Pancreas (tissue), 10 donors: ENCODE measurements around the gene RITA1. TPM values are rescaled to one million over a fixed set of nuclear protein-coding genes. Genes with fewer than 3 reads are reported as not detected.
A peak's percentile ranks its signal among the peaks of the same experiment; 100 is the strongest.

ENCODE experiments used
- ATAC-seq, 4 donors: fragments of 200-7000 bp; cut with Tn5 transposase; one replicate each; pipeline versions ENCODE4 v1.8.0 to v1.9.1; 2020; ENCODE audit warnings: mild to moderate bottlenecking in 4 of 4, moderate library complexity in 4 of 4
- DNase-seq, 6 donors: peaks; one replicate each; pipeline ENCODE4 v3.0.0-alpha.2; 2020
- FAIRE-seq: peaks from 2 replicates; lab custom pipeline; 2012; peaks lifted over from hg19 to GRCh38; lab: Jason Lieb, UNC
- H3K27ac ChIP-seq, 4 donors: fragments of 200-600 bp; sonication (generic); 1 replicate in 3 of 4; 2 replicates in 1 of 4; pipeline versions ENCODE4 v1.5.0 to v1.8.0; 2020
- H3K27me3 ChIP-seq, 4 donors: fragments of 200-600 bp; one replicate each; pipeline ENCODE4 v1.8.0; 2021
- H3K36me3 ChIP-seq, 3 donors: fragments of 200-600 bp; sonication (generic) in 1 of 3; one replicate each; pipeline versions ENCODE4 v1.5.0 to v1.8.0; 2020 to 2021
- H3K4me1 ChIP-seq, 3 donors: fragments of 200-600 bp; one replicate each; pipeline ENCODE4 v1.8.0; 2021
- H3K4me3 ChIP-seq, 4 donors: fragments of 200-600 bp; sonication (generic) in 2 of 4; one replicate each; pipeline versions ENCODE4 v1.5.0 to v1.8.0; 2020 to 2021
- H3K9me3 ChIP-seq, 4 donors: fragments of 200-600 bp; one replicate each; pipeline ENCODE4 v1.8.0; 2021
- CTCF ChIP-seq, 4 donors: fragments of 200-600 bp; sonication (generic) in 3 of 4; IDR thresholded peaks; one replicate each; pipeline versions ENCODE4 v1.5.0 to v1.8.0; 2021; ENCODE audit warnings: antibody characterized with exemption in 4 of 4
- WGBS, 2 donors: extraction: QIAGEN DNeasy Blood & Tissue Kit; methylation state at CpG; one replicate each; pipeline ENCODE4 v1.1.7; 2013; 5-methylcytosine and 5-hydroxymethylcytosine counted together
- intact Hi-C, 3 donors: fragments of 100-400 bp; cut with DNase I; formaldehyde crosslinking; loops; one replicate each; pipeline versions ENCODE4 v1.11.1 to v1.14.2; 2022
- polyA plus RNA-seq, 2 donors: library from polyadenylated mRNA; stranded (reverse); fragments of 200-250 nt; gene quantifications; one replicate each; pipeline ENCODE4 v1.2.3, GENCODE V29; 2013
- total RNA-seq, 6 donors: library from RNA; stranded (reverse); fragmentation: NEBNext Ultra II Directional in 4 of 6; extraction: Animal tissue kit (Norgen Biotek cat#: 25700) in 4 of 6; gene quantifications; one replicate each; pipeline versions ENCODE4 v1.2.1 to v1.2.4, GENCODE V29; 2021 to 2023
- donor health status: healthy with polysubstance abuse.
- donor health status: DM: no; HTN: no; CAD: no; lungs with moderate emphysema.
- donor health status: DM: no; HTN: no; CAD: no.
- donor health status: control.
- donor health status: control.
- donor health status: Bipolar disorder and iron deficiency.
- donor health status: DM: yes; HTN: yes; CAD: no.
- donor health status: DM: no; HTN: no; CAD: no.
- donor health status: DM: no; HTN: no; CAD: no.
- donor health status: DM: yes; HTN: yes; CAD: no.

The RITA1 gene
- total and polyA plus RNA-seq, 8 donors, result 4.8 to 8.9 (median 5.4) TPM

- FAIRE-seq, result no peak
- 69 to 85% methylated on average over 3 of the region's 3 CpGs for WGBS, 2 donors
- ATAC-seq, result no peak
Measured at GRCh38 chr12:113181975-113182374, 3.5 kb upstream of the RITA1 start.

GRCh38 chr12:113183030-113183589, 2.4 kb upstream of the RITA1 start:
- TF ChIP-seq CTCF (IDR thresholded peaks at IDR 0.05), result no peak
- Histone ChIP-seq H3K4me1 (peaks cover 4 to 13% (median 8%) of the 10 kb centered on the region in 3 donors), H3K4me3 (no peak overlapping the region), H3K9me3 (no peaks in the 10 kb centered on the region), H3K27me3 (no peaks in the 10 kb centered on the region), H3K27ac (no peak overlapping the region), H3K36me3 (peaks cover 0 to 26% (median 20%) of the 10 kb centered on the region in 3 donors)
- ATAC-seq (no peak), DNase-seq (no peak), FAIRE-seq (no peak)
- 90 to 93% methylated on average over 11 of the region's 11 CpGs for WGBS, 2 donors
- intact Hi-C loops, result no loop called here

More at GRCh38 chr12:113181975-113182374, 3.5 kb upstream of the RITA1 start:
- TF ChIP-seq CTCF (IDR thresholded peaks at IDR 0.05), result no peak
- H3K9me3 ChIP-seq, result no peaks in the 10 kb centered on the region
- DNase-seq, result no peak
- peaks cover 4 to 13% (median 8%) of the 10 kb centered on the region in 3 donors for H3K4me1 ChIP-seq
- no peak overlapping the region for H3K27ac ChIP-seq
- intact Hi-C loops, result no loop called here
- H3K36me3 ChIP-seq, result peaks cover 0 to 37% (median 25%) of the 10 kb centered on the region in 3 donors
- no peaks in the 10 kb centered on the region for H3K27me3 ChIP-seq
- no peak overlapping the region for H3K4me3 ChIP-seq

GRCh38 chr12:113184098-113184899, 1.2 kb upstream of the RITA1 start:
- DNase-seq (peak in 1 of 6 donors; percentile 61), FAIRE-seq (no peak), ATAC-seq (peak; percentile 41 to 62 (median 55))
- H3K4me1 ChIP-seq, result peaks cover 4 to 13% (median 8%) of the 10 kb centered on the region in 3 donors
- peak overlapping the region; percentile 68 to 100 (median 91) for H3K4me3 ChIP-seq
- 22 to 24% methylated on average over 26 of the region's 26 CpGs for WGBS, 2 donors
- intact Hi-C loops, result no loop called here
- H3K27ac ChIP-seq, result peak overlapping the region; percentile 87 to 99 (median 94)
- H3K36me3 ChIP-seq, result peaks cover 0 to 14% (median 11%) of the 10 kb centered on the region in 3 donors
- TF ChIP-seq CTCF (IDR thresholded peaks at IDR 0.05), result no peak
- H3K27me3 ChIP-seq, result no peaks in the 10 kb centered on the region
- no peaks in the 10 kb centered on the region for H3K9me3 ChIP-seq

- ATAC-seq (peak; percentile 89 to 95 (median 90)), FAIRE-seq (no peak), DNase-seq (peak; percentile 81 to 91 (median 86))
- Histone ChIP-seq H3K9me3 (no peaks in the 10 kb centered on the region), H3K27ac (peak overlapping the region; percentile 87 to 99 (median 94)), H3K4me3 (peak overlapping the region; percentile 68 to 100 (median 91)), H3K36me3 (peaks cover 0 to 8% (median 6%) of the 10 kb centered on the region in 3 donors), H3K4me1 (peaks cover 4 to 13% (median 8%) of the 10 kb centered on the region in 3 donors), H3K27me3 (no peaks in the 10 kb centered on the region)
- intact Hi-C loops, result no loop called here
- TF ChIP-seq CTCF (IDR thresholded peaks at IDR 0.05), result no peak
- 0% methylated on average over 20 of the region's 20 CpGs for WGBS, 2 donors
Measured at GRCh38 chr12:113184900-113185179, 681 bp upstream of the RITA1 start.
